Fibroblast of lung (primary cell): ENCODE results near the gene TCF12.

Source experiments
- EZH2 ChIP-seq: IDR thresholded peaks from 2 replicates; pipeline ENCODE4 v1.5.1; 2012; ENCODE audit warnings: low read length, control low read depth, mild to moderate bottlenecking; ENCODE audit errors: missing control alignments
- TF ChIP-seq, protein P1 (sequence below), 2 donors: IDR thresholded peaks in 1 of 2; conservative IDR thresholded peaks in 1 of 2; 1 replicate in 1 of 2; 2 replicates in 1 of 2; pipeline ENCODE4 v1.5.1; 2011 to 2012; ENCODE audit warnings: low read length in 2 of 2, control low read depth in 1 of 2, inconsistent platforms in 1 of 2, low read depth in 1 of 2, mild to moderate bottlenecking in 1 of 2

DNA sequence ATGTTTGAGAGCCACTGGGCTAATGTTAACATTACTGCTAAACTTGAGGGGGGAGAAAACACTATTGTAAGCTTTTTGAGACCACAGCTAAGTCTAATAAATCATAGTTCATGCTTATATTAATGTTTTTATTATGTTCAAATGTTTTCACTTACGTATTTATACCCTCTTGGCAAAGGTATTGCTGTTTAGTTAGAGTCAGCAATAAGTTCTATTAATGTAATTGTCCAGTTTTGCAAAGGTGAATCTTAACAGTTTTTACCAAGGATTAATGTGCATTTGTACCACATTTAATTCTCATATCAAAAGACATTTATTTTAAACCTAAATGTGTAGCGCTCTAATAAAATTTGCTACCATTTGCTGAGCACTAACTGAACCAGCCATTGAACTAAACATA, 251.2 kb downstream of the TCF12 start:
- TF ChIP-seq, protein P1, sequence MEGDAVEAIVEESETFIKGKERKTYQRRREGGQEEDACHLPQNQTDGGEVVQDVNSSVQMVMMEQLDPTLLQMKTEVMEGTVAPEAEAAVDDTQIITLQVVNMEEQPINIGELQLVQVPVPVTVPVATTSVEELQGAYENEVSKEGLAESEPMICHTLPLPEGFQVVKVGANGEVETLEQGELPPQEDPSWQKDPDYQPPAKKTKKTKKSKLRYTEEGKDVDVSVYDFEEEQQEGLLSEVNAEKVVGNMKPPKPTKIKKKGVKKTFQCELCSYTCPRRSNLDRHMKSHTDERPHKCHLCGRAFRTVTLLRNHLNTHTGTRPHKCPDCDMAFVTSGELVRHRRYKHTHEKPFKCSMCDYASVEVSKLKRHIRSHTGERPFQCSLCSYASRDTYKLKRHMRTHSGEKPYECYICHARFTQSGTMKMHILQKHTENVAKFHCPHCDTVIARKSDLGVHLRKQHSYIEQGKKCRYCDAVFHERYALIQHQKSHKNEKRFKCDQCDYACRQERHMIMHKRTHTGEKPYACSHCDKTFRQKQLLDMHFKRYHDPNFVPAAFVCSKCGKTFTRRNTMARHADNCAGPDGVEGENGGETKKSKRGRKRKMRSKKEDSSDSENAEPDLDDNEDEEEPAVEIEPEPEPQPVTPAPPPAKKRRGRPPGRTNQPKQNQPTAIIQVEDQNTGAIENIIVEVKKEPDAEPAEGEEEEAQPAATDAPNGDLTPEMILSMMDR (conservative IDR thresholded peaks at IDR 0.05 in 1 of 2, IDR thresholded peaks at IDR 0.05 in 1 of 2; ENCODE audit: low read depth in 1 of 2, low read length in 2 of 2) = no peak
- TF ChIP-seq EZH2 = no peak
